H54 (cell line): ENCODE results near the gene SCAMP1.
A peak's percentile ranks its signal among the peaks of the same experiment; 100 is the strongest.
"Not testable (repeated sequence)": the region's sequence is repeated elsewhere in the genome, so short reads cannot be mapped to it uniquely, and the experiment has no call there.

Experiments used
- DNase-seq: peaks from one replicate; pipeline ENCODE4 v3.0.0; 2011; ENCODE audit warnings: low spot score, mixed read lengths; ENCODE audit not compliant: insufficient read length
- FAIRE-seq: peaks from 3 replicates; lab custom pipeline; 2011; peaks lifted over from hg19 to GRCh38; lab: Jason Lieb, UNC
- POLR2A ChIP-seq: IDR thresholded peaks from 2 replicates; pipeline ENCODE4 v1.6.1; 2011; ENCODE audit warnings: low read depth, mild to moderate bottlenecking, low read length

Gene SCAMP1

GRCh38 chr5:78341440-78341839, 19.0 kb upstream of the SCAMP1 start:
- no peak for DNase-seq

GRCh38 chr5:78345485-78345884, 14.9 kb upstream of the SCAMP1 start:
- TF ChIP-seq POLR2A = no peak
- FAIRE-seq (no peak), DNase-seq (no peak)

More at GRCh38 chr5:78341440-78341839, 19.0 kb upstream of the SCAMP1 start:
- no peak for TF ChIP-seq POLR2A
- FAIRE-seq = no peak

- FAIRE-seq = no peak
- TF ChIP-seq POLR2A = no peak
- DNase-seq = no peak
These were observed 6.9 kb upstream of the SCAMP1 start for GRCh38 chr5:78353520-78353919.

- TF ChIP-seq POLR2A = no peak
- no peak for FAIRE-seq
- no peak for DNase-seq
These were observed 6.2 kb upstream of the SCAMP1 start for GRCh38 chr5:78354066-78354670.

GRCh38 chr5:78355561-78355960, 4.9 kb upstream of the SCAMP1 start:
- no peak for FAIRE-seq
- DNase-seq = no peak
- TF ChIP-seq POLR2A = no peak

- FAIRE-seq = not testable (repeated sequence)
These were observed 974 bp upstream of the SCAMP1 start for GRCh38 chr5:78359455-78359830.

GRCh38 chr5:78360674-78360923, 182 bp downstream of the SCAMP1 start:
- no peak for FAIRE-seq
- no peak for DNase-seq
- TF ChIP-seq POLR2A = no peak

More at GRCh38 chr5:78359455-78359830, 974 bp upstream of the SCAMP1 start:
- DNase-seq = not testable (repeated sequence)

- FAIRE-seq (peak; percentile 23), DNase-seq (peak; percentile 36)
- no peak for TF ChIP-seq POLR2A
These were observed 660 bp downstream of the SCAMP1 start for GRCh38 chr5:78360924-78361630.

GRCh38 chr5:78361631-78361993, 1.2 kb downstream of the SCAMP1 start:
- FAIRE-seq = no peak
- no peak for TF ChIP-seq POLR2A
- no peak for DNase-seq

- DNase-seq (no peak), FAIRE-seq (no peak)
- TF ChIP-seq POLR2A = no peak
These were observed 1.8 kb downstream of the SCAMP1 start for GRCh38 chr5:78362220-78362619.

- FAIRE-seq = no peak
- no peak for TF ChIP-seq POLR2A
- DNase-seq = no peak
These were observed 3.6 kb downstream of the SCAMP1 start for GRCh38 chr5:78364005-78364404.

- no peak for TF ChIP-seq POLR2A
- DNase-seq (no peak), FAIRE-seq (peak; percentile 60)
These were observed 7.0 kb downstream of the SCAMP1 start for GRCh38 chr5:78367318-78367991.

- DNase-seq (no peak), FAIRE-seq (peak; percentile 30)
- TF ChIP-seq POLR2A = no peak
These were observed 9.3 kb downstream of the SCAMP1 start for GRCh38 chr5:78369680-78370079.

- TF ChIP-seq POLR2A = no peak
- no peak for DNase-seq
- no peak for FAIRE-seq
These were observed 12.8 kb downstream of the SCAMP1 start for GRCh38 chr5:78373231-78373630.

GRCh38 chr5:78376315-78376714, 15.9 kb downstream of the SCAMP1 start:
- TF ChIP-seq POLR2A = no peak
- DNase-seq (no peak), FAIRE-seq (no peak)
